HG03060 (cell line): ENCODE results near the gene ABCC1.
"Not testable (repeated sequence)": the region's sequence is repeated elsewhere in the genome, so short reads cannot be mapped to it uniquely, and the experiment has no call there.

Experiments used
- ATAC-seq: cut with Tn5 transposase; IDR thresholded peaks from one replicate; pipeline ENCODE4 v1.9.1; 2021; ENCODE audit warnings: low read depth, moderate number of reproducible peaks; ENCODE audit not compliant: unreplicated experiment

The ABCC1 gene

GRCh38 chr16:15942931-15943690 is 6.3 kb upstream of the ABCC1 start:
- no peak for ATAC-seq

DNA sequence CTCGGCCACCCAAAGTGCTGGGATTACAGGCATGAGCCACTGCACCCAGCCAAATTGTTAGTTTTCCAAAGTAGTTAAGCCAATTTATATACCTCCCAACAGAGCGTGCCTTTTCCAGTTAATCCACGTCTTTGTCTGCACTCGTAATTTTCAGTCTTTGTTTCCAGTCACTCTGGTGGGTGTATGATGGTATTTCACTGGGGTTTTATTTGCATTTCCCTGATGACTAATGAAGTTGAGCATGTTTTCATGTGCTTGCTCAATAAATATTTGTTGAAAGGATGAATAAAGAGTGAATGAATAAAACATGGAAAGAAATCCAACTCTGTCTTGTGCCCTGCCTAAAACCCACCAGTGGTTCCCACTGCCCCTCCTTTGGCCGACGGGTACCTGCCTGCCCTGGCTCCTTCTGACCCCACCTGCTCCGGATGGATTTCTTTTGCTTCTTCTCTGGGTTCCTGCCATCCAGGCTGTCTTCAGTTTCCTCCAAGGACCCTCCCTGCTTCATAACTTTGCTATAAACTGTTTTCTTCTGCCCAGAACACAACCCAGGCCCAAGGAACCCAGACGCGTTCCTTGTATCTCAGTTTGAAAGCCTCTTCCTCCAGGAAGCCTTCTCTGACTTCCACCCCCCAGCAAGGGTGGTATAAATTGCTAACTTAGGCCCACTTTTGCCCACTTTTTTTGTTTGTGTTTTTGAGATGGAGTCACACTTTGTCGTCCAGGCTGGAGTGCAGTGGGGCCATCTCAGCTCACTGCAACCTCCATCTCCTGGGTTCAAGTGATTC is 3.0 kb upstream of the ABCC1 start:
- ATAC-seq: no peak

GRCh38 chr16:15947983-15948509 is 1.4 kb upstream of the ABCC1 start:
- no peak for ATAC-seq

- ATAC-seq: no peak
These were observed 745 bp upstream of the ABCC1 start for GRCh38 chr16:15948532-15949209.

- no peak for ATAC-seq
These were observed 892 bp downstream of the ABCC1 start for GRCh38 chr16:15950161-15950854.

DNA sequence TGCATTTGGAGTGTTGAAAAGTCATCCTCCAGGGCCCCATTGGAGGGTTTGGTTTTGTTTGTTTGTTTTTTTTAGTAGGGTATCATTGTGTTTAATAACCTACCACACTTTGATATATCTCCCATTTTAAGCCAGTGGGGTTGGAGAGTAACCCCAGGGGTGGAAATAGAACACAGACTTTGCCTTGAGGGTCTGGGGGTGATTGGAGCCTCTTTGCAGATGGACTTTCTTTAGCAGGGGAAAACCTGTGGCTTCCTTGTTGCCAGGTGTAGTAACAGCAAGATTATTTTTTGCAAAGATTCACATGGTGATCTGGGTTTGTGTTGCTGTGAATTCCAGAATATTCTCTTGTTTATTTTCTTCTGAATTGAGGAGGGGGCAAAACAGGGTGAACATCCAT is 1.5 kb downstream of the ABCC1 start:
- no peak for ATAC-seq

GRCh38 chr16:15951852-15952251 is 2.4 kb downstream of the ABCC1 start:
- no peak for ATAC-seq

GRCh38 chr16:15952265-15952711 is 2.9 kb downstream of the ABCC1 start:
- no peak for ATAC-seq

DNA sequence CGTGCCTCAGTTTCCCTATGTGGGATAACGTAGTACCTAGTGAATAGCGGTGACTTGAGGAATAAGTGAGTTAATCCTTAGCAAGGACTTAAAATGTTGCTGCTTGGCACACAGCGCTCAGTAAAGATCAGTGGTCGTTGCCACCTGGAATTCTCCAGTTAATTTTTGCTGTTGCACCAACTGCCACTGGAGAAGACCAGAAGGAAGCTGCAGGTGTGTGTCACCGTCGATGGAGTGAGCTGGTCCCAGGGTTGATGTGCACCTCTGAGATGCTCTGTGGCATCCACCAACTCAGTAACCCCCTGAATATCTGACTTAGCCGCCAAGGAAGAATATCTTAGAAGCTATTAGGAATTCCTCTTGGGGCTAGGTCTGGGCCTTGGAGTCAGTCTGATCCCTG is 4.1 kb downstream of the ABCC1 start:
- no peak for ATAC-seq

DNA sequence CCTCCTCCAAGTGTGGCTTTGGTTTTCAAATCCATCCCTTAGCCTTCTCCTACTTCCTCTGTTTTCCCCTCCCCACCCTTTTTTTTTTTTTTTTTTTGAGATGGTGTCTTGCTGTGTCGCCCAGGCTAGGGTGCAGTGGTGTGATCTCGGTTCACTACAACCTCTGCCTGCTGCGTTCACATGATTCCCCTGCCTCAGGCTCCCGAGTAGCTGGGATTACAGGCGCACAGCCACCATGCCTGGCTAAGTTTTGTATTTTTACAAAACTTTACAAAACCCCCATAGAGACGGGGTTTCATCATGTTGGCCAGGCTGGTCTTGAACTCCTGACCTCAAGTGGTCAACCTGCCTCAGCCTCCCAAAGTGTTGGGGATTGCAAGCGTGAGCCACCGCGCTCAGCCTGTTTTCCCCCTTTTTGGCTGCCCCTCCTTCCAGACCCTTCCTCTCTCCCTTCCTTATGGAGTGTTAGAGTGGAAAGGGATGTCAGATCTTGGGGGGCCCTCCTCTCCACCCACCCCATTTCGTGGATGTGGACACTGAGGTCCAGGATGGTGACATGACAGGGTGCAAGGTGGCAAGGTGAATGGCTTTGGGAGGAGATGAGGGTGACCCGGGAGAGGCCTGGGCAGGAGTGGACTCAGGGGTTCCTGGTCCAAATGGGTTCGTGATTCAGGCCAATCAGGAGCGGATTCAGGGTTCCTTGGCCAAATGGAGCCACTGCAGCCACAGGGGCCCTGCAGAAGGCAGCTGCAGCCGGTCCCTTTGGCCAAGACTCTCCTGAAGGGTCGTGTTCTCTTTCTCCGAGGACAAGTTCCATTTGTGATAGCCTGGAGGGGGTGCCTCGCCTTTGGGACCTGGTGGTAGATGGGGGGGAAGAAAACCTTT is 4.8 kb downstream of the ABCC1 start:
- no peak for ATAC-seq

- no peak for ATAC-seq
These were observed 5.4 kb downstream of the ABCC1 start for GRCh38 chr16:15954814-15955151.

- ATAC-seq: no peak
These were observed 6.0 kb downstream of the ABCC1 start for GRCh38 chr16:15955425-15955824.

DNA sequence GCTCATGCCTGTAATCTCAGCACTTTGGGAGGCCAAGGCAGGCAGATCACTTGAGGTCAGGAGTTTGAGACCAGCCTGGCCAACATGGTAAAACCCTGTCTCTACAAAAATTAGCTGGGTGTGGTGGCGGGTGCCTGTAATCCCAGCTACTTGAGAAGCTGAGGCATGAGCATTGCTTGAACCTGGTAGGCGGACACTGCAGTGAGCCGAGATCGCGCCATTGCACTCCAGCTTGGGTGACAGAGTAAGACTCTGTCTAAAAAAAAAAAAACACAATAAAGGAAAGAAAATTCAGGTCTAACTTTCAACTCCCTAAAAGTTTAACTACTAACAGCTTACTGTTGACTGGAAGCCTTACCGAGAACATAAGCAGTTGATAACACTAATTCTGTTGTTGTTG is 6.7 kb downstream of the ABCC1 start:
- ATAC-seq: not testable (repeated sequence)

DNA sequence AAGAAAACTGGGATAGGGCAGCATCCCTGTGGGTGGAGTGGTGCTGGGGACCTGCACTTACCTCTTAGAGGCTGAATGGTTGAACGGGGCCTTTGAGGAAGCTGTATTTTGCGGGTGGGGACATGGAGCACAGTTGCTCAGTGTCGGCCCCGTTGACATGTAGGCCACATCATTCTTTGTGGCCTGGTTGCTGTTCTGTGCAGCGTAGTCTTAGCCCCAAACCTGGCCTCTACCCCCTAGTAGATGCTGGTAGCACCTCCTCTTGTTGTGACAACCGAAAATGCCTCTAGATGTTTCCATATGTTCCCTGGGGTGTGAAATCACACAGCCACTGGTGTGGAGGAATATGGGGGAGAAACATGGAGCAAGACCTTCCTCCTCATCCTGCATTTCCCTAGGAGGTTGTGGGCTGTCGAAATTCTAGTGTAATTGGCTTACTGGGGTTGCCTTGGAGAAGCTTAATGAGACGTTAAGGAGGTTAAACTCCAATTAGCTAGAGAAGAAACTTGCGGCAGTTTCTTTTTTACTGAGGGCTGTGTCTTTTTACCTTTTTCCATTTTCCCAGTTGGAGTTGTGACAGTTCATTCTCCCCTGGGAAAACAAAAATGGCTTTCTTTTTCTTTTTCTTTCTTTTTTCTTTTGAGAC is 9.4 kb downstream of the ABCC1 start:
- no peak for ATAC-seq

DNA sequence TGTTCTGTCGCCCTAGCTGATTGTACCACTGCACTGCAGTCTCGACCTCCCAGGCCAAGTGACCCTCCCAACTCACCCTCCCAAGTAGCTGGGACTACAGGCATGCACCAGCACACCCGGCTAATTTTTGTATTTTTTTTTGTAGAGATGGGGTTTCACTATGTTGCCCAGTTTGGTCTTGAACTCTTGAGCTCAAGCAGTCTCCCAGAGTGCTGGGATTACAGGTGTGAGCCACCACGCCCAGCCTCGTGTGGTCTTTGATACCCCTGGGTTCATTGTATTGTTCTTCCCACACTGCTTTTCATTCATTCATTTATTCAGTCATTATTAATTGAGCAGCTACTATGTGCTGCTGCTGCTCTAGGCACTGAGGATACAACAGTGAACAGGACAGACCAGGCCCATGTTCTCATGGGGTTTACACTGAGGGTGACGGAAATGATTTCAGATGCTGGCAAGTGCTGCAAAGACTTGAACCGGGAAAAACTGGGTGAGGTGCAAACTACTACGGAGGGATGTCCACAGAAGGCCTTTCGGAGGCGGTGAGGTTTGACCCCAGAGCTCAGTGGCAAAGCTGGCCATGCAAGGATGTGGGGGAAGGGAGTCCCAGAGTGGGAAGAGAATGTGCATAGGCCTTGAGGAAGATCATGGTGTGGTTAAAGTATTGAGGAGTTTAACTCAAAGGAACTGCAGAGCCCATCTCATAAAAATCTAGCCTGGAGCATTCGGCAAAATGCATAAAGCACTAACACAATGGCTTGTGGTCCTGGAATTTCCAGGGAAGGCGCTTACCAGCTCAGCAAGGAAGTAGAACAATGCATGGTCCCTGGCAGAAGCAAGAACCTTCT is 10.9 kb downstream of the ABCC1 start:
- no peak for ATAC-seq

DNA sequence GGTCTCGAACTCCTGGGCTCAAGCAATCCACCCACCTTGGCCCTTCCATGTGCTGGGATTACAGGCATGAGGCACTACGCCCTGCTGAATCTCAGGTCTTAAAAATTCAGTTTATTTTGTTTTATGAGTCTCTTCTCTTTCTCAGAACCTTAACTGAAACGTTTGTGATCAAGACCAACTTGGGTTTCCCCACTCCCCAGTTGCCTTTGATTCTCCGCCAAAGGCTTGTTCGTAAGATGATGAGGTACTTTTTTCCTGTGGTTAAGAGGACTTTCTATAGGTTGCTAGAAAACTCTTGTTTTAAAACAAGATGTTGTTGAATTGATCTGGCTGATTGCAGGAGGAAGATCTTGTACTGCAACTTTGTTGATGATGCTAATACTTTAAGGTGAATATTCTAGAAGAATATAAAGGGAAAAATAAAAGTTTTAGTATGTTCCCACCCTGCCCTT is 11.7 kb downstream of the ABCC1 start:
- ATAC-seq: no peak

DNA sequence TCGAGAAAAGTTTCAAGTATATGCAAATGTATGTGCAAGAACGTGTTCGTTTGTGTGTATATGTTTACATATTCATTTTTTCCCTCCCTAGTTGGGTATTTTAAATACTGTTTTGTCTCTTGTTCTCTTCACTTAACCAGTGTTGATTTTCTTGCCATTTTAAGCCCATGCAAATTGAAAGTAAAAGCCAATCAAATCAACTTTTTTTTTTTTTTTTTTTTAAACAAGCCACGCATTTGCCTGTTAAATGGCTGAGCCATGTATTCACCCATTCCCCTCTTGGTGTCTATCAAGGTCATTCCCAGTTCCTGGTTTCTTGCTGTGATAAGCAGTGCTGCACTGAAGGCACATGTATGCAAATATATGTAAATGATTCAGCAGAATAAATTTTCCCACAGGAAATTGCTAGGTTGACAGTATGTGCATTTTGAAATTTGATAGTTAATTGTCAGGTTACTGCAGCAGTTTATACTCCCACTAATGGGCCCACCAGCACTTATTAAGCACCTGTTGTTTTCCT is 12.2 kb downstream of the ABCC1 start:
- no peak for ATAC-seq

DNA sequence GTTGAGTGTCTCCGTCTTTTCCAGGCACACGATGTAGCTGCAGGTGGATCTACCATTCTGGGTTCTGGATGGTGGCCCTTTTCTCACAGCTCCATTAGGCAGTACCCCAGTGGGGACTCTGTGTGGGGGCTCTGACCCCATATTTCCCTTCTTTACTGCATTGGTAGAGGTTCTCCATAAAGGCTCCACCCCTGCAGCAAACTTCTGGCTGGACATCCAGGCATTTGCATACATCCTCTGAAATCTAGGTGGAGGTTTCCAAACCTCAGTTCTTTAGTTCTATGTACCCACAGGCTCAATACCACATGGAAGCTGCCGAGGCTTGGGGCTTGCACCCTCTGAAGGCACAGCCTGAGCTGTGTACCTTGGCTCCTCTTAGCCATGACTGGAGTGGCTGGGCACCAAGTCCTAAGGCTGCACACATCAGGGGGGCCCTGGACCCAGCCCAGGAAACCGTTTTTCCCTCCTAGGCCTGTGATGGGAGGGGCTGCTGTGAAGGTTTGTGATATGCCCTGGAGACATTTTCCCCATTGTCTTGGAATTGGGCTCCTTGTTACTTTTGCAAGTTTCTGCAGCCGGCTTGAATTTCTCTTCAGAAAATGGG is 14.0 kb downstream of the ABCC1 start:
- no peak for ATAC-seq
